GM21825 (cell line): ENCODE data around the gene GIMAP6.
"Not testable (repeated sequence)": the region's sequence is repeated elsewhere in the genome, so short reads cannot be mapped to it uniquely, and the experiment has no call there.

Experiments
- ATAC-seq: cut with Tn5 transposase; IDR thresholded peaks from one replicate; pipeline ENCODE4 v1.9.1; 2021; ENCODE audit warnings: mild to moderate bottlenecking, moderate library complexity; ENCODE audit not compliant: unreplicated experiment

Gene GIMAP6

GRCh38 chr7:150631866-150632864 lies at the start of gene GIMAP6:
TSS of gene GIMAP6 (minus strand) at chr7:150632385. CDS start at chr7:150630142, 2,243 bp downstream.
- ATAC-seq = peak; percentile 88

- not testable (repeated sequence) for ATAC-seq
These were observed 48.2 kb upstream of the GIMAP6 start for GRCh38 chr7:150680364-150680763.

GRCh38 chr7:150678601-150679000 lies 46.4 kb upstream of the GIMAP6 start:
- ATAC-seq = not testable (repeated sequence)

- not testable (repeated sequence) for ATAC-seq
These were observed 44.7 kb upstream of the GIMAP6 start for GRCh38 chr7:150676854-150677253.

- not testable (repeated sequence) for ATAC-seq
These were observed 44.1 kb upstream of the GIMAP6 start for GRCh38 chr7:150676276-150676675.

GRCh38 chr7:150675714-150676113 lies 43.5 kb upstream of the GIMAP6 start:
- ATAC-seq = no peak

- not testable (repeated sequence) for ATAC-seq
These were observed 39.8 kb upstream of the GIMAP6 start for GRCh38 chr7:150671798-150672585.

GRCh38 chr7:150668977-150669376 lies 36.8 kb upstream of the GIMAP6 start:
- no peak for ATAC-seq

- peak; percentile 83 for ATAC-seq
These were observed 36.3 kb upstream of the GIMAP6 start for GRCh38 chr7:150668472-150668911.

GRCh38 chr7:150666412-150666811 lies 34.2 kb upstream of the GIMAP6 start:
- no peak for ATAC-seq

GRCh38 chr7:150665896-150666295 lies 33.7 kb upstream of the GIMAP6 start:
- ATAC-seq = no peak

GRCh38 chr7:150665089-150665748 lies 33.0 kb upstream of the GIMAP6 start:
- ATAC-seq = no peak

GRCh38 chr7:150663802-150664494 lies 31.8 kb upstream of the GIMAP6 start:
- ATAC-seq = peak; percentile 36

GRCh38 chr7:150662821-150663220 lies 30.6 kb upstream of the GIMAP6 start:
- not testable (repeated sequence) for ATAC-seq

- no peak for ATAC-seq
These were observed 28.9 kb upstream of the GIMAP6 start for GRCh38 chr7:150660939-150661613.

- no peak for ATAC-seq
These were observed 25.3 kb upstream of the GIMAP6 start for GRCh38 chr7:150657526-150657925.

- no peak for ATAC-seq
These were observed 23.9 kb upstream of the GIMAP6 start for GRCh38 chr7:150656047-150656446.

- ATAC-seq = no peak
These were observed 22.5 kb upstream of the GIMAP6 start for GRCh38 chr7:150654692-150655091.

- ATAC-seq = no peak
These were observed 16.8 kb upstream of the GIMAP6 start for GRCh38 chr7:150649080-150649385.
